GM19328 (cell line): ENCODE measurements around the gene ANKRD12.
A peak's percentile ranks its signal among the peaks of the same experiment; 100 is the strongest.

Experiments used
- ATAC-seq: cut with Tn5 transposase; IDR thresholded peaks from one replicate; pipeline ENCODE4 v1.9.1; 2021; ENCODE audit warnings: mild to moderate bottlenecking, moderate library complexity; ENCODE audit not compliant: unreplicated experiment

Gene ANKRD12

GRCh38 chr18:9283791-9284190 lies 147.2 kb downstream of the ANKRD12 start:
- no peak for ATAC-seq

- ATAC-seq: no peak
Measured at GRCh38 chr18:9285604-9286003, 149.0 kb downstream of the ANKRD12 start.

GRCh38 chr18:9287036-9287435 lies 150.5 kb downstream of the ANKRD12 start:
- ATAC-seq: no peak

GRCh38 chr18:9289698-9290097 lies 153.1 kb downstream of the ANKRD12 start:
- ATAC-seq: no peak

GRCh38 chr18:9290156-9290555 lies 153.6 kb downstream of the ANKRD12 start:
- ATAC-seq: no peak

GRCh38 chr18:9292047-9292446 lies 155.5 kb downstream of the ANKRD12 start:
- no peak for ATAC-seq

- no peak for ATAC-seq
Measured at GRCh38 chr18:9293948-9294347, 157.4 kb downstream of the ANKRD12 start.

- ATAC-seq: no peak
Measured at GRCh38 chr18:9296233-9297006, 159.8 kb downstream of the ANKRD12 start.

GRCh38 chr18:9297007-9297393 lies 160.4 kb downstream of the ANKRD12 start:
- ATAC-seq: no peak

- no peak for ATAC-seq
Measured at GRCh38 chr18:9304388-9305070, 167.9 kb downstream of the ANKRD12 start.

GRCh38 chr18:9319333-9319732 lies 182.8 kb downstream of the ANKRD12 start:
- no peak for ATAC-seq

- ATAC-seq: no peak
Measured at GRCh38 chr18:9321017-9321452, 184.5 kb downstream of the ANKRD12 start.

GRCh38 chr18:9321736-9322135 lies 185.2 kb downstream of the ANKRD12 start:
- no peak for ATAC-seq

- no peak for ATAC-seq
Measured at GRCh38 chr18:9322744-9323143, 186.2 kb downstream of the ANKRD12 start.

- no peak for ATAC-seq
Measured at GRCh38 chr18:9323750-9324445, 187.3 kb downstream of the ANKRD12 start.

GRCh38 chr18:9325716-9326115 lies 189.1 kb downstream of the ANKRD12 start:
- ATAC-seq: no peak

- ATAC-seq: no peak
Measured at GRCh38 chr18:9328776-9329175, 192.2 kb downstream of the ANKRD12 start.

- no peak for ATAC-seq
Measured at GRCh38 chr18:9329471-9329870, 192.9 kb downstream of the ANKRD12 start.

GRCh38 chr18:9330419-9330818 lies 193.8 kb downstream of the ANKRD12 start:
- no peak for ATAC-seq

GRCh38 chr18:9333441-9334328 lies 197.1 kb downstream of the ANKRD12 start:
- ATAC-seq: peak; percentile 36
